HL-60/S4 treated with retinoic acid at 250 ng/mL for 4 days and 3 days (cell line): Measurements from ENCODE around the gene GMPPA.

ENCODE experiments used
- in situ Hi-C: fragments of 300-500 bp; cut with MboI; formaldehyde crosslinking; loops from 2 replicates; pipeline ENCODE4 v1.7.0; 2022; ENCODE audit warnings: low sequenced_read_pairs

The GMPPA gene

GRCh38 chr2:219498280-219499057, at the start of gene GMPPA:
TSS of gene GMPPA (plus strand) at chr2:219498891. CDS start at chr2:219499976, 1,085 bp downstream.
- in situ Hi-C loops, result no loop called here

GRCh38 chr2:219449609-219450008, 49.1 kb upstream of the GMPPA start:
- in situ Hi-C loops, result no loop called here

- in situ Hi-C loops, result no loop called here
Observed at GRCh38 chr2:219451661-219452360, 46.9 kb upstream of the GMPPA start.

- in situ Hi-C loops, result no loop called here
Observed at GRCh38 chr2:219452361-219453317, 46.1 kb upstream of the GMPPA start.

- in situ Hi-C loops, result no loop called here
Observed at GRCh38 chr2:219453671-219454590, 44.8 kb upstream of the GMPPA start.

- in situ Hi-C loops, result no loop called here
Observed at GRCh38 chr2:219455581-219455980, 43.1 kb upstream of the GMPPA start.

GRCh38 chr2:219457784-219458369, 40.8 kb upstream of the GMPPA start:
- in situ Hi-C loops, result no loop called here

GRCh38 chr2:219458996-219459395, 39.7 kb upstream of the GMPPA start:
- in situ Hi-C loops, result no loop called here

GRCh38 chr2:219459460-219460311, 39.0 kb upstream of the GMPPA start:
- in situ Hi-C loops, result no loop called here

GRCh38 chr2:219460424-219460926, 38.2 kb upstream of the GMPPA start:
- in situ Hi-C loops, result no loop called here

- in situ Hi-C loops, result no loop called here
Observed at GRCh38 chr2:219461047-219461514, 37.6 kb upstream of the GMPPA start.

- in situ Hi-C loops, result no loop called here
Observed at GRCh38 chr2:219461669-219462068, 37.0 kb upstream of the GMPPA start.

- in situ Hi-C loops, result no loop called here
Observed at GRCh38 chr2:219462349-219462748, 36.3 kb upstream of the GMPPA start.

GRCh38 chr2:219464286-219465032, 34.2 kb upstream of the GMPPA start:
- in situ Hi-C loops, result no loop called here

- in situ Hi-C loops, result no loop called here
Observed at GRCh38 chr2:219465659-219466561, 32.8 kb upstream of the GMPPA start.

- in situ Hi-C loops, result no loop called here
Observed at GRCh38 chr2:219466816-219467735, 31.6 kb upstream of the GMPPA start.
